ENCODE results near the gene ZNF3.

The ZNF3 gene

GRCh38 chr7:100044718-100045117 is 36.8 kb downstream of the ZNF3 start:
- TF ChIP-seq CTCF (IDR thresholded peaks at IDR 0.05; ENCODE audit: extremely low read depth, insufficient read depth, missing control alignments) = peak; percentile 10
- in situ Hi-C loops (cut with MboI; ENCODE audit: low pct_unique_long_range_greater_than_20kb, low sequenced_read_pairs, unreplicated experiment) = no loop called here
- DNase-seq (ENCODE audit: low spot score) = peak; percentile 30

DNA sequence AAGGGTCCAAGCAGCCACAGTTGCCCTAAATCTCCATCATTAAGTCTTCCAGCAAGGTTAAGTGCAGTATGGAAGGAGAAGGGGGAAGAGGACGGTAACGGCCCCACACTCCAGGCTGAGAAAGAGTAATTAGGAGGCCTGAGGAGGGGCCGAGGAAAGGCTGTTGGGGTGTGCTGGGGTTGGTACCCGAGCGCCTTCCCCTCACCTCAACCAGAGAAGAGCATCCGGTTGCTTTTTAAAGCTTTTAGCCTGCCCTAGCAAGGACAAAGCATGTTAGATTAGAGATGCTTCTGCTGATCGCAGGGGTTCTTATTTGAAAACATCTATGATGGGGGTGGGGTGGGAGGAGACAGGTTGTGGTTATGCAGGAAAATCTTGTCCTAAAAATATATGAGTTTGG is 40.9 kb downstream of the ZNF3 start:
- in situ Hi-C loops (cut with MboI; ENCODE audit: low pct_unique_long_range_greater_than_20kb, low sequenced_read_pairs, unreplicated experiment) = no loop called here
- TF ChIP-seq CTCF (IDR thresholded peaks at IDR 0.05; ENCODE audit: extremely low read depth, insufficient read depth, missing control alignments) = no peak
- DNase-seq (ENCODE audit: low spot score) = no peak

DNA sequence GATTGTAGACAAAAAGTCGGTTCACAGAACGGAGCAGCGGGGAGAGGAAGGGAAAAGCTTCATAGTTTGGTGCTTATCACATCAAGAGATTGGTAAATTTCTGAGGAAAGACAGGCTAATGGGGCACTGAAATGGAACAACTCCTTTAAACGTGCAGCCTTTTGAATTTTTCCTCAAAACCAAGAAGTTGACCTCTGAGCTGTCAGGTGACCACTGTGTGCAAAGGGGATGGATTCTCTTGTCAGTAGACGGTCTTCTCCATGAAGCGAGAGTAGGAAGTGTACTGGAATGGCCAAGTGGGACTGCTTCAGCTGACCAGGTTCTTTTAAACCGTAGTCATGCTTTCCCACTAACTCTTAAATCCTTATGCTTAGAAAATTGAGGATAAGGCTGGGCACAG is 43.2 kb downstream of the ZNF3 start:
- no peak for DNase-seq (ENCODE audit: low spot score)
- in situ Hi-C loops (cut with MboI; ENCODE audit: low pct_unique_long_range_greater_than_20kb, low sequenced_read_pairs, unreplicated experiment) = no loop called here
- TF ChIP-seq CTCF (IDR thresholded peaks at IDR 0.05; ENCODE audit: extremely low read depth, insufficient read depth, missing control alignments) = no peak

DNA sequence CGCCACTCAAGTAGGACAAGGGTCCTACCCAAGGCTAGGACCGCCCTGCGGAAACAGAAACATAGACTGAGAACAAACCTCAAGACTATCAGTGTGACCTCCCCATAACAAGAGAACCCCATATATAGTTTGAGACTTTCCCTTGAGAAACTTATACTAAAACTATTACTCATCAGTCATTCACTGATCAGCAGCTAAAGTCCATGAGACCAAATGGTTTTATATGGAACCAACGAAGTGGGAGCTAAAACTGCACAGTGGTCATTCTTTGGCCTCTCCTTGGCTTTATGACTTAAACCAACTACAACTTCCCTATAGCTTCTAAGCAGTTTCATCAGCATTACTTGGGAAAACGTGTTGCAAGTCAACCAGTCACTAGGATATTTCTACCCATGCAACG is 45.6 kb downstream of the ZNF3 start:
- no peak for DNase-seq (ENCODE audit: low spot score)
- TF ChIP-seq CTCF (IDR thresholded peaks at IDR 0.05; ENCODE audit: extremely low read depth, insufficient read depth, missing control alignments) = no peak
- in situ Hi-C loops (cut with MboI; ENCODE audit: low pct_unique_long_range_greater_than_20kb, low sequenced_read_pairs, unreplicated experiment) = no loop called here

DNA sequence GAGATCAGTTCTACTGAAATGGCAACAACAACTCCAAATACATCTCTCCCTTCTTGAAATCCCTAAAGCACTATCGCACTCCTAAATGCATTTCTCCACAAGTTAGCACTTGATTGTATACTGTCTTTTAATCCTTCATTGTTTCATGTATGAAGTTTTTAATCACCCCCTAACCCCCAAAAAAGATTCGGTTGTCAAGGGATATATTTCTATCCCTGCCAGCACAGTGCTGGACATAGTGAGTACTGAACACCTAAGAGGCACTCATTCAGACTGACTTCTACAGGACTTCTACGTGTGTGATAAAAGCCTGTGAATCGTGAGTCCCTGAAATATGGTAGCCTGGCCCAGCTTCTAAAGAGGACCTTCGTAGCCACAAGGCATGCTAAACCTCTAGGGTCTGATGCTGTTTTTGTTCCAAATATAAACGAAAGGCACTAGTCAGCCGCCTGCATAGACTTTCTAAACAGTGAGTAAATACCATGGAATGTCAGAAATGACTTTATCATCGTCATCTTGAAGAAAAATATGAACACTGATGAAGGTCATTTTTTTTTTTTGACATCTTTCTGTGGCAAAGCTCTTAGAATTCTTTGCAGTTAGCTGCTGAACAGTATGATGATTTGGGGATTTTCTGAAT is 46.5 kb downstream of the ZNF3 start:
- DNase-seq (ENCODE audit: low spot score) = no peak
- in situ Hi-C loops (cut with MboI; ENCODE audit: low pct_unique_long_range_greater_than_20kb, low sequenced_read_pairs, unreplicated experiment) = no loop called here
- no peak for TF ChIP-seq CTCF (IDR thresholded peaks at IDR 0.05; ENCODE audit: extremely low read depth, insufficient read depth, missing control alignments)

GRCh38 chr7:100033526-100033925 is 48.0 kb downstream of the ZNF3 start:
- no peak for TF ChIP-seq CTCF (IDR thresholded peaks at IDR 0.05; ENCODE audit: extremely low read depth, insufficient read depth, missing control alignments)
- no peak for DNase-seq (ENCODE audit: low spot score)
- in situ Hi-C loops (cut with MboI; ENCODE audit: low pct_unique_long_range_greater_than_20kb, low sequenced_read_pairs, unreplicated experiment) = no loop called here

DNA sequence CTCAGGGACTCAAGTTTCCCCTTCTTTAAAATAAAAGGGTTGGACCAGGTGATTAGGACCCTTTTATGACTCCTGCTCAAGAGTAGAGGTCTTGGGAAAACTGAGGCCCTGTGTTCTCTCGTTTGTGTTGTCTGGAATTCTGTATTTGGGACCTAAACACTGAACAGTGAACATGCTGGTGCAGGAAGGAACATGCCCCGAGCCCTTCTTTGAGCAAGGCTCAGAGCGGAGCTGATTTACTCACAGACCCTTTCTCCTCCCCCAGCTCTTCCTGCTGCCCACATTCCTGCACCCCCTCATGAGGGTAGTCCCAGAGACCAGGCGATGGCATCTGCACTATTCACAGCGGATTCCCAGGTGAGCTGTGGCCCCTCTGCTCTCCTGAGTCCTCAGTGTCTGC is 51.9 kb downstream of the ZNF3 start:
- no peak for DNase-seq (ENCODE audit: low spot score)
- in situ Hi-C loops (cut with MboI; ENCODE audit: low pct_unique_long_range_greater_than_20kb, low sequenced_read_pairs, unreplicated experiment) = no loop called here
- TF ChIP-seq CTCF (IDR thresholded peaks at IDR 0.05; ENCODE audit: extremely low read depth, insufficient read depth, missing control alignments) = no peak

Data from GM13977 (cell line).